GM19043 (cell line): ENCODE data around the gene APOBEC3H.
"Not testable (repeated sequence)": the region's sequence is repeated elsewhere in the genome, so short reads cannot be mapped to it uniquely, and the experiment has no call there.

Experiments used
- ATAC-seq: cut with Tn5 transposase; IDR thresholded peaks from one replicate; pipeline ENCODE4 v1.9.1; 2021; ENCODE audit warnings: low read depth; ENCODE audit not compliant: unreplicated experiment

Gene APOBEC3H

GRCh38 chr22:39097098-39098020 lies at the start of gene APOBEC3H:
TSS of gene APOBEC3H (plus strand) at chr22:39097244. CDS start at chr22:39100279, 3,035 bp downstream.
- ATAC-seq: no peak

GRCh38 chr22:39049486-39049885 lies 47.6 kb upstream of the APOBEC3H start:
- not testable (repeated sequence) for ATAC-seq

DNA sequence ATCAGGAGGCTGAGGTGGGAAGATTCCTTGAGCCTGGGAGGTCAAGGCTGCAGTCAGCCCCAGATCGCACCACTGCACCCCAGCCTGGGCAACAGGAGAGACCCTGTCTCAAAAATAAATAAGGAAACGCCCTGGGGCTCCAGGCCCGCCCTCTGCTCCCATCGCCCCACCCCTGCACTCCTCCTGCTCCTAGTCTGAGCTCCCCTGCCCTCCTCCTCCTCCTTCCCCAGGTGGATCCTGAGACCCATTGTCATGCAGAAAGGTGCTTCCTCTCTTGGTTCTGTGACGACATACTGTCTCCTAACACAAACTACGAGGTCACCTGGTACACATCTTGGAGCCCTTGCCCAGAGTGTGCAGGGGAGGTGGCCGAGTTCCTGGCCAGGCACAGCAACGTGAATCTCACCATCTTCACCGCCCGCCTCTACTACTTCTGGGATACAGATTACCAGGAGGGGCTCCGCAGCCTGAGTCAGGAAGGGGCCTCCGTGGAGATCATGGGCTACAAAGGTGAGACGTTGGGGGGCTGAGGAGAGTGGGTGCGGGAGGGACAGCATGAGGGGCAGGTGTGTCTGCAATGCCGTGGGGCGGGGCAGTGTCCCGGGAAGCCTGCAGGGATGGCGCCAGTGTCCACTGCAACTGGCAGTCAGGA lies 45.1 kb upstream of the APOBEC3H start:
- not testable (repeated sequence) for ATAC-seq

DNA sequence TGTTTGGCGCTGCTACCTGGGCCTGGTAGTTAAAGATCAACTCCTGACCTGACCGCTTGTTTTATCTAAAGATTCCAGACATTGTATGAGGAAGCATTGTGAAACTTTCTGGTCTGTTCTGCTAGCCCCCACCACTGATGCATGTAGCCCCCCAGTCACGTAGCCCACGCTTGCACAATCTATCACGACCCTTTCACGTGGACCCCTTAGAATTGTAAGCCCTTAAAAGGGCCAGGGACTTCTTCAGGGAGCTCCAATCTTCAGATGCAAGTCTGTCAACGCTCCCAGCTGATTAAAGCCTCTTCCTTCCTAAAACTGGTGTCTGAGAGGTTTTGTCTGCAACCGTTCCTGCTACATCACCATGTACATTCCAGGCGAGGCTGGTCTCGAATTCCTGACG lies 41.4 kb upstream of the APOBEC3H start:
- no peak for ATAC-seq

DNA sequence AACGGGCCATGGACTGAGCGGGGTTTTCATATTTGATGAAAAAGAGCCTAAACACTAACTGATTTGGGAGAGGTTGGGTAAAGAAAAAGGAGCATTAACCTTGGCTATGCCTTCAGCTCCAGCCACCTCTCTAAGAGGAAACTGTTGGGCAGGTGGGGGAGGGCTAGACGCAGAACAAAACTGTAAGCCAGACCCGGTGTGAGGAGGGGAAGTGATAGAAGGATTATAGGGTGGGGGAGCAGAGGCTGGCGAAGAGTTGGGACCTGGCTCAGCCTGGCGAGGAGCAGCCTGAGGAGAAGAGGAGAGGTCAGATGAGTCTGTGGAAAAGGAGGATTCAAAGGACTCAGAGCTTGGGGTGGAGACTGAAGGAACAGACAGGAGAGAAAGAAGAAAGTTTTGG lies 35.8 kb upstream of the APOBEC3H start:
- ATAC-seq: not testable (repeated sequence)

GRCh38 chr22:39061951-39062350 lies 35.1 kb upstream of the APOBEC3H start:
- not testable (repeated sequence) for ATAC-seq

- ATAC-seq: not testable (repeated sequence)
Observed at GRCh38 chr22:39063904-39064303, 33.1 kb upstream of the APOBEC3H start.

DNA sequence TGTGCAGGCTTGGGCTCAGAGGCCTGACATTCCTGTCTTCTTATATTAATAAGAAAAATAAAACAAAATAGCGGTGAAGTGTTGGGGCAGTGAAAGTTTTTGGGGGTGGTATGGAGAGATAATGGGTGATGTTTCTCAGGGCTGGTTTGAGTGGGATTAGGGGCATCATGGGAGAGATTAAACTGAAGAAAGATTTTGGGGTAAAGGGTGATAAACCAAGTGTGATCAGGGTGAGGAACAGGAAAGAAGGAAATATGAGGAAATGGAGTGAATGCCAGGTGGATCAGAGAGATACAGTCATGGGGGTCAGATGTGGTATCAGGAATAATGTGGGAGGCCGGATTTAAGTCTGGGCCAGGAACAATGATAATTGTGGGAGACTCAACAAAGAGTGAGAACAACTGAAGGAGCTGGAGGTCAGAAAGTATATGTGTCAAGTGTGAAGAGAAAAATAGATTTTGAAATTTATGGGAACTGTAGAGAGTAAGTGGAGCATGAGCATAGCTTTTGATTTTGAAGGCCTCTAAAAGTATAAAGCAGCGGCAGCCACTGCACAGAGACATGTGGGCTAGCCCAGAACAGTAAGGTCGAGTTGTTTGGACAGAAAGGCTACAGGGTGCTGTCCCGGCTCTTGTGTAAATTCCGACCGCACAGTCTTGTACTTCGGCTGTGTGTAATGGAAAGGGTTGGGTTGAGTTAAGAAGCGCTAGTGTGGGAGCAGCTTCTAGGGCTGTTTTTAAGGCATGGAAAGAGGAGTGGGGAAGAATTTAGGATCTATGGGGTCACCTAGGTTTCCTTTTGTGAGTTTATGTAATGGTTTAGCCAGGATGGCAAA lies 30.4 kb upstream of the APOBEC3H start:
- ATAC-seq: not testable (repeated sequence)

GRCh38 chr22:39068033-39068785 lies 28.8 kb upstream of the APOBEC3H start:
- ATAC-seq: no peak

GRCh38 chr22:39070186-39070585 lies 26.9 kb upstream of the APOBEC3H start:
- ATAC-seq: no peak

GRCh38 chr22:39072581-39072981 lies 24.5 kb upstream of the APOBEC3H start:
- ATAC-seq: not testable (repeated sequence)

GRCh38 chr22:39073981-39074380 lies 23.1 kb upstream of the APOBEC3H start:
- ATAC-seq: no peak

- peak; percentile 12 for ATAC-seq
Observed at GRCh38 chr22:39076155-39077025, 20.7 kb upstream of the APOBEC3H start.

GRCh38 chr22:39077026-39077840 lies 19.8 kb upstream of the APOBEC3H start, which contains the start of gene APOBEC3G:
TSS of gene APOBEC3G (plus strand) at chr22:39077275. CDS start at chr22:39077362, 87 bp downstream.
- peak; percentile 52 for ATAC-seq

- ATAC-seq: not testable (repeated sequence)
Observed at GRCh38 chr22:39077912-39078311, 19.1 kb upstream of the APOBEC3H start.

GRCh38 chr22:39078329-39078728 lies 18.7 kb upstream of the APOBEC3H start:
- ATAC-seq: no peak

DNA sequence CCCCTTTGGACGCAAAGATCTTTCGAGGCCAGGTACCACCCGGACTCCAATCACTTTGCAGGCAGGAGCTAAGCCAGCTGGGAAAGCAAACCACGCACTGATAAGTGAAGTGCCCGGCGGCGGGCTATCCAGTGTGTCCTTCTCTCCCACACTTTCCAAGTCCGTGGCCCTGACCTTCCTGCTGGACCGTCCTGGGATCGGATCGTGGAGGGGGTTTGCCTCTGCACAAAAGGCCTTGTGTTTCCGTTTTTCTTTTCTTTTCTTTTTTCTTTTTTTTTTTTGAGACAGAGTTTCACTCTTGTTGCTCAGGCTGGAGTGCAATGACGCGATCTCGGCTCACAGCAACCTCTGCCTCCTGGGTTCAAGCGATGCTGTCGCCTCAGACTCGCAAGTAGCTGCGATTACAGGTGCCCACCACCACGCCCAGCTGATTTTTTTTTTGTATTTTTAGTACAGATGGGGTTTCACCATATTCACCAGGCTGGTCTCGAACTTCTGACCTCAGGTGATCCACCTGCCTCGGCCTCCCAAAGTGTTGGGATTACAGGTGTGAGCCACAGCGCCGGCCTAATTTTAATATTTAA lies 17.9 kb upstream of the APOBEC3H start:
- not testable (repeated sequence) for ATAC-seq
